ENCODE measurements around the gene PTPRO. TPM values are rescaled to one million over a fixed set of nuclear protein-coding genes. Genes with fewer than 3 reads are reported as not detected.
A peak's percentile ranks its signal among the peaks of the same experiment; 100 is the strongest.

PTPRO gene
- total RNA-seq, 2 experiments from 2014 or later, result 0.47 to 0.63 TPM

- Mint-ChIP-seq H3K36me3 (ENCODE audit: low read depth) (no peaks in the 10 kb centered on the region), H3K9me3 (peaks cover 3% of the 10 kb centered on the region), H3K4me3 (no peak overlapping the region), H3K27me3 (peaks cover 2% of the 10 kb centered on the region), H3K4me1 (ENCODE audit: low read depth) (no peaks in the 10 kb centered on the region), H3K27ac (no peak overlapping the region)
- TF ChIP-seq CTCF (IDR thresholded peaks at IDR 0.05), result no peak
- ATAC-seq (no peak), DNase-seq (no peak)
- intact Hi-C loops (cut with micrococcal nuclease), result no loop called here
- ChIA-PET POLR2A (no interaction called here), CTCF (no interaction called here)
Measured at GRCh38 chr12:15443611-15444010, 121.3 kb downstream of the PTPRO start.

- ChIA-PET CTCF (no interaction called here), POLR2A (no interaction called here)
- Mint-ChIP-seq H3K4me3 (no peak overlapping the region), H3K9me3 (no peaks in the 10 kb centered on the region), H3K27ac (no peak overlapping the region), H3K27me3 (peaks cover 2% of the 10 kb centered on the region), H3K4me1 (ENCODE audit: low read depth) (no peaks in the 10 kb centered on the region), H3K36me3 (ENCODE audit: low read depth) (no peaks in the 10 kb centered on the region)
- intact Hi-C loops (cut with micrococcal nuclease), result no loop called here
- no peak for TF ChIP-seq CTCF (IDR thresholded peaks at IDR 0.05)
- DNase-seq (no peak), ATAC-seq (no peak)
Measured at GRCh38 chr12:15444523-15444922, 122.2 kb downstream of the PTPRO start.

- no peaks in the 10 kb centered on the region for H3K4me1 Mint-ChIP-seq (ENCODE audit: low read depth)
- no peaks in the 10 kb centered on the region for H3K9me3 Mint-ChIP-seq
- peaks cover 3% of the 10 kb centered on the region for H3K27me3 Mint-ChIP-seq
- ATAC-seq (peak; percentile 42), DNase-seq (peak; percentile 1)
- no peak overlapping the region for H3K4me3 Mint-ChIP-seq
- ChIA-PET CTCF (no interaction called here), POLR2A (no interaction called here)
- TF ChIP-seq CTCF (IDR thresholded peaks at IDR 0.05), result no peak
- no peaks in the 10 kb centered on the region for H3K36me3 Mint-ChIP-seq (ENCODE audit: low read depth)
- intact Hi-C loops (cut with micrococcal nuclease), result no loop called here
- H3K27ac Mint-ChIP-seq, result no peak overlapping the region
Measured at GRCh38 chr12:15446807-15447206, 124.5 kb downstream of the PTPRO start.

- Mint-ChIP-seq H3K4me1 (ENCODE audit: low read depth) (no peaks in the 10 kb centered on the region), H3K36me3 (ENCODE audit: low read depth) (no peaks in the 10 kb centered on the region), H3K9me3 (peaks cover 5% of the 10 kb centered on the region), H3K4me3 (no peak overlapping the region), H3K27me3 (peaks cover 2% of the 10 kb centered on the region), H3K27ac (no peak overlapping the region)
- intact Hi-C loops (cut with micrococcal nuclease), result no loop called here
- DNase-seq, result no peak
- POLR2A ChIA-PET, result no interaction called here
- TF ChIP-seq CTCF (IDR thresholded peaks at IDR 0.05), result no peak
- CTCF ChIA-PET, result no interaction called here
- no peak for ATAC-seq
Measured at GRCh38 chr12:15453613-15454012, 131.3 kb downstream of the PTPRO start.

GRCh38 chr12:15458008-15458407 lies 135.7 kb downstream of the PTPRO start:
- no peak for ATAC-seq
- Mint-ChIP-seq H3K36me3 (ENCODE audit: low read depth) (no peaks in the 10 kb centered on the region), H3K27me3 (peaks cover 2% of the 10 kb centered on the region), H3K27ac (no peak overlapping the region), H3K9me3 (peaks cover 5% of the 10 kb centered on the region), H3K4me1 (ENCODE audit: low read depth) (no peaks in the 10 kb centered on the region), H3K4me3 (no peak overlapping the region)
- ChIA-PET POLR2A (no interaction called here), CTCF (no interaction called here)
- TF ChIP-seq CTCF (IDR thresholded peaks at IDR 0.05), result no peak
- no peak for DNase-seq
- intact Hi-C loops (cut with micrococcal nuclease), result no loop called here

Data from activated CD8-positive, alpha-beta T cell treated with anti-CD3 and anti-CD28 coated beads for 36 hours (primary cell).